GM12873 (cell line): ENCODE measurements around the gene ABCD1.

Experiments used
- TF ChIP-seq, protein P1 (sequence below): IDR thresholded peaks from 2 replicates; pipeline ENCODE4 v1.5.1; 2012; ENCODE audit warnings: low read depth, mild to moderate bottlenecking, moderate library complexity, low read length, control low read depth; ENCODE audit not compliant: insufficient read depth; ENCODE audit errors: missing control alignments

Gene ABCD1

DNA sequence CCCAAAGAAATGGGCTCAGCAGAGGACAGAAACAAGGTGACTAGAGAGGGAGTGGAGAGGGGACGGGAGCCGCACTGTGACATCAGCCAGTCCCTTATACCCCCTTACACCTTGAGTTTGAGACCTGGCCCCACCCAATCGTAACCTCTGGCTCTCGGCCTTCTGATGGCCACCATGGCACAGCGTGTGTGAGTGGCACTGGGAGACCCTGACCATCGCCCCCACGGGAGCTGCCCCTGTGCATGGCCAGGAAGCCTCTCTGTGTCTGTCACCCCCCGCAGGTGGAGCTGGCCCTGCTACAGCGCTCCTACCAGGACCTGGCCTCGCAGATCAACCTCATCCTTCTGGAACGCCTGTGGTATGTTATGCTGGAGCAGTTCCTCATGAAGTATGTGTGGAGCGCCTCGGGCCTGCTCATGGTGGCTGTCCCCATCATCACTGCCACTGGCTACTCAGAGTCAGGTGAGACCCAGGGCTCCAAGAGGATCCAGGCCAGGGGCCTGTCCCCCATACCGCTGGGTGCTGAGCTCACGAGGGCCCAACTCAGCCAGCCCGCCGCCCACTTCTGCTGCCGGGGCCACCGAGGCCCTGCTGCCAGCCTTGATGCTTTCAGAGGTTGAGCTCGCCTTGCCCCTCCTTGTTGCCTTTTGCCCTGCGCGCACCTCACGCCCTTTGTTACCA lies 4.4 kb downstream of the ABCD1 start:
- TF ChIP-seq, protein P1, sequence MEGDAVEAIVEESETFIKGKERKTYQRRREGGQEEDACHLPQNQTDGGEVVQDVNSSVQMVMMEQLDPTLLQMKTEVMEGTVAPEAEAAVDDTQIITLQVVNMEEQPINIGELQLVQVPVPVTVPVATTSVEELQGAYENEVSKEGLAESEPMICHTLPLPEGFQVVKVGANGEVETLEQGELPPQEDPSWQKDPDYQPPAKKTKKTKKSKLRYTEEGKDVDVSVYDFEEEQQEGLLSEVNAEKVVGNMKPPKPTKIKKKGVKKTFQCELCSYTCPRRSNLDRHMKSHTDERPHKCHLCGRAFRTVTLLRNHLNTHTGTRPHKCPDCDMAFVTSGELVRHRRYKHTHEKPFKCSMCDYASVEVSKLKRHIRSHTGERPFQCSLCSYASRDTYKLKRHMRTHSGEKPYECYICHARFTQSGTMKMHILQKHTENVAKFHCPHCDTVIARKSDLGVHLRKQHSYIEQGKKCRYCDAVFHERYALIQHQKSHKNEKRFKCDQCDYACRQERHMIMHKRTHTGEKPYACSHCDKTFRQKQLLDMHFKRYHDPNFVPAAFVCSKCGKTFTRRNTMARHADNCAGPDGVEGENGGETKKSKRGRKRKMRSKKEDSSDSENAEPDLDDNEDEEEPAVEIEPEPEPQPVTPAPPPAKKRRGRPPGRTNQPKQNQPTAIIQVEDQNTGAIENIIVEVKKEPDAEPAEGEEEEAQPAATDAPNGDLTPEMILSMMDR = no peak

DNA sequence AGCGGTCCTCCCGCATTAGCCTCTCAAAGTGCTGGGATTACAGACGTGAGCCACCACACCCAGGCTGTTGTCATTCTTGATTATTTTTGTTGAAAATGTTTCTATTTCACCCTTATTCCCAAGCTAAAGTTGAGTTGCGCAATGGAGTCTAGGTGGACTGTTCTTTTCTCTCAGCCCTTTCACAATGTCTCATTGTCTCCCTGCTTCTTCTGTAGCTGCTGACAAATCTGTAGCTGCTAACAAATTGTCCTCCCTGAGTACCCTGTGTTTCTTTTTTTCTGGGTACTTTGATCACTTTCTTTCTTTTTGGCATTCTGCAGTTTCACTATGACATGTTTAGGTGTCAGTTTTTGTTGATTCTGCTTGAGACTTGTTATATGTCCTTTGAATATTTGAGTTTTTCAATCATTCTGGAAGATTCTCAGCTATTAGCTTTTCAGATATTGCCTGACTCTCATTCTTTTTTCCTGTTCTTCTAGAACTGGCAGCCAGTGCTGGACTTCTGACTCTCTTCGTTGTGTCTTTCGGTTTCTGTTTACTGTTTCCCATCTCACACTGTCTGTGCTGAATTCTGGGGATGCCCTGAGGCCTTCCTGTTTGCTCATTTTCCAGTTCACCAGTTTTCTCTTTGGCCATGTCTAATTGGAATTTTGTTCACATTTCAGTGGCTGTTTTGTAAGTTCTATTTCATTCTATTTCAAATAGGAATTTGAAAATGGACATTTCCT lies 6.6 kb downstream of the ABCD1 start:
- TF ChIP-seq, protein P1 = no peak

DNA sequence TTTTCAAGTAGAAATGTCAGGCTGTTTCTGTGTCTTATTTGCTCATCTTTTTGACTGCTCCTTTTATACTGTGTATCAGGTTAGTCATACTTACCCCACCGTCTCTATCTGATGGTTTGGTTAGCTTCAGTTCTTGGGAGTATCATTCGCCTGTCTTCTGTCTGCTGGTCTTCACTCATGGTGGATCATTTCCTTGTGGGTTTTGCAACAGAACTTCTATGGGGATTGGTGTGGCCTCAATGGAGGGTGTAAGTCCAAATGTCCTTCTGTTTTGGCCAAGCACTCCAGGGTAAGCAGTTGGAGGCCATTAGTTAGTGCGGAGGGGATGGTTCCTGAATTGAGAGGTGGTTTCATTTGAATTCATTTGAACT lies 7.2 kb downstream of the ABCD1 start:
- TF ChIP-seq, protein P1 = no peak

DNA sequence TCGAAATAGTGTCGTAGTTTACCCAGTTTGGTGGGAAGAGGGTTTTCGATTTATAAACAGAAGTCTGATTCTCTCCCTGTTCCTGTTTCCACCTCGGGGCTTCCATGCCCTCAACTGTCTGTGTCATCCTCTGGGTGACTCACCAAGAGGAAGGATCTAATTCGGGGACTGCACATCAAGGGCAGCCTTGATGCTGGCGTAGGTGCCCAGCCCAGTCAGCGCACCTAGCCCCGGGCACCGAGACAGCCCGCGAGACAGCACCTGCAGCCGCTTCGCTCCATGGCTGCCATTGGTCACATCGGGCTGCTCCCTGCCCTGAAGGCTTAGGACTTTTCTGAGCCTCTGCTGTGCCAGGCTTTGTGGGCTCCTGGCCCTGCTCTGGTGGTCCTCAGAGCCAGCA lies 7.7 kb downstream of the ABCD1 start:
- TF ChIP-seq, protein P1 = no peak

DNA sequence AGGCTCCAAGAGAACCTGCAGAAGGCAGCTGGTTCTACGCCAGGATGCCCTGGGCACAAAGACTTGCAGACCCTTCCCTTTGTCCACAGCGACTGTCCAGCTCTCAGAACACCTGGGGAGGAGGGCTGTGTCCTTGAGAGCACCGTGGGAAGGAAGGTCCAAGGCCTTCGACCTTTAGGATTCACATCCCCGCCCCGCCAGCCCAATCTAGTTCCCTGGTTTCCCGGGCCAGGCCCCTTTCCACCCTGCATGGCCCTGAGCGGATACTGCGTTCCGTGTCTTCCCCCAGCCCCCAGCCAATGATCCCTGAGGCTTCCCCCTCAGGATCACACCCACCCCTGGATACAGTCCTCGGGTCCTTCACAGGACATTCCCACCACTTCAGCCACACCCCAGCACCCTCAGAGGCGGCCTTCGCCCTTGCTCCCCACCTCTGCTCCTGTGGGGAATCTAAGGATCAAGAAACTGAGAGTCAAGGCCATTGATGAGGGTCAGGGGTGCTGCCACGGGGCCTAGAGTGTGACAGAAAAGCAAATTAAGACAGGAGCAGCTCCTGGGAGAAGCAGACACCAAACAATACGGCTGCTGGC lies 9.1 kb downstream of the ABCD1 start:
- TF ChIP-seq, protein P1 = no peak

DNA sequence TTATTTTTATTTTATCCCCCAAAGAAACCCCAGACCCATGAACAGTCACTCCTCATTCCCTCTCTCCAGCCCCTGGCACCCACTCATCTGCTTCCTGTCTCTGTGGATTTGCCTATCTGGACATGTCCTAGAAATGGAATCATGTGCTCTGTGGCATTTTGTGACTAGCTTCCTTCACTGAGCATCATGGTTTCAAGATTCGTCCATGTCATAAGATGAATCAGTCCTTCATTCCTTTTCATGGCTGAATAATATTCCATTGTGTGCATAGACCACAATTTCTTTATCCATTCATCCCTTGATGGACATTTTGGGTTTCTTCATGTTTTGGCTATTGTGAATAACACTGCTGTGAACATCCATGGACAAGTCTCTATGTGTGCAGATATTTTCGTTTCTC lies 10.2 kb downstream of the ABCD1 start:
- TF ChIP-seq, protein P1 = no peak

DNA sequence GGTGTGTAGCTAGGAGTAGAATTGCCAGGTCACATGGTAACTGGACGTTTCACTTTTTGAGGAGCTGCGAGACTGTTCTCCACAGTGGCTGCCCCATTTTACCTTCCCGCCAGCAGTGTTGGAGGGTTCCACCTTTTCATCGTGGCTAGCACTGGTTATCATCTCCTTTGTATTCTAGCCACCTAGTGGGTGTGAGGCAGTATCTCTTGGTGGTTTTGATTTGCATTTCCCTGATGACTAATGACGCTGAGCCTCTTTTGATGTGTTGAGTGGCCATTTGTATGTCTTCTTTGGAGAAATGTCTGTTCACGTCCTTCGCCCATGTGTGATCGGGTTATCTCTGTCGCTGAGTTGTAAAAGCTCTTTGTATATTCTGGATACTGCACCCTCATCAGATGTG lies 10.6 kb downstream of the ABCD1 start:
- TF ChIP-seq, protein P1 = peak; percentile 31
